ENCODE data around the gene FAM117A.

Gene FAM117A

GRCh38 chr17:49691677-49692191, 72.2 kb downstream of the FAM117A start:
- no peak for DNase-seq (ENCODE audit: extremely low read depth, low read depth)
- no peak overlapping the region for H3K4me3 ChIP-seq (replicated peaks; ENCODE audit: low read depth, low read length)
- TF ChIP-seq, protein P1, sequence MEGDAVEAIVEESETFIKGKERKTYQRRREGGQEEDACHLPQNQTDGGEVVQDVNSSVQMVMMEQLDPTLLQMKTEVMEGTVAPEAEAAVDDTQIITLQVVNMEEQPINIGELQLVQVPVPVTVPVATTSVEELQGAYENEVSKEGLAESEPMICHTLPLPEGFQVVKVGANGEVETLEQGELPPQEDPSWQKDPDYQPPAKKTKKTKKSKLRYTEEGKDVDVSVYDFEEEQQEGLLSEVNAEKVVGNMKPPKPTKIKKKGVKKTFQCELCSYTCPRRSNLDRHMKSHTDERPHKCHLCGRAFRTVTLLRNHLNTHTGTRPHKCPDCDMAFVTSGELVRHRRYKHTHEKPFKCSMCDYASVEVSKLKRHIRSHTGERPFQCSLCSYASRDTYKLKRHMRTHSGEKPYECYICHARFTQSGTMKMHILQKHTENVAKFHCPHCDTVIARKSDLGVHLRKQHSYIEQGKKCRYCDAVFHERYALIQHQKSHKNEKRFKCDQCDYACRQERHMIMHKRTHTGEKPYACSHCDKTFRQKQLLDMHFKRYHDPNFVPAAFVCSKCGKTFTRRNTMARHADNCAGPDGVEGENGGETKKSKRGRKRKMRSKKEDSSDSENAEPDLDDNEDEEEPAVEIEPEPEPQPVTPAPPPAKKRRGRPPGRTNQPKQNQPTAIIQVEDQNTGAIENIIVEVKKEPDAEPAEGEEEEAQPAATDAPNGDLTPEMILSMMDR (IDR thresholded peaks at IDR 0.05; ENCODE audit: low read depth, low read length, missing control alignments), result no peak

DNA sequence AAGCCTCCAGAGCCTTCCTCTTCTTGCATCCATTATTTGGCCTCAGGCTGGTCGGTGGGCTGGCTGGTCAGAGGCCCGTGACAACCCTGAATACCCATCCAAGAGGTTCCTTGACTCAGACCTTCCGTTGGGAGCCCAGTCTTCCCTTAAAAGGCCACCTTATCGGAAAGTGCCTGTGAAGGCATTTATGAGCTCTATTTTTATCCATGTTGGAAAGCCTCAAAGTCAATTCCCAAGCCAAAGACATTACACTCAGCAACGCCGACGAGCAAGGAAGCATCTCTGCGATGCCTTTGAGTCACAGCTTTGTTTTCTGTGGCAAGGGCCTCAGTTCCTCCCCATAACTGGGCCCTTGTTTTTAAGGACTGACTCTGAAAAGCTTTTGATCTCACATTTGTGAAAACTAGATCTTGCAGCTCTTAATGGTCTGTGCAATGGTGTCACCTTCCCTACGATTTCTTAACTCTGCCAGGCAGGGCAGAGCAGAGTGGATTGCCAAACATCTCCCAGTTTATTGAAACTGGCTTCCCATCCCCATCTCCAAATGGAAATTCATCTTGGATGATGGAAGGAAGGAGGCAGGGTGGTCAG, 72.8 kb downstream of the FAM117A start:
- DNase-seq (ENCODE audit: extremely low read depth, low read depth), result no peak
- no peak overlapping the region for H3K4me3 ChIP-seq (replicated peaks; ENCODE audit: low read depth, low read length)
- TF ChIP-seq, protein P1 (IDR thresholded peaks at IDR 0.05; ENCODE audit: low read depth, low read length, missing control alignments), result no peak

DNA sequence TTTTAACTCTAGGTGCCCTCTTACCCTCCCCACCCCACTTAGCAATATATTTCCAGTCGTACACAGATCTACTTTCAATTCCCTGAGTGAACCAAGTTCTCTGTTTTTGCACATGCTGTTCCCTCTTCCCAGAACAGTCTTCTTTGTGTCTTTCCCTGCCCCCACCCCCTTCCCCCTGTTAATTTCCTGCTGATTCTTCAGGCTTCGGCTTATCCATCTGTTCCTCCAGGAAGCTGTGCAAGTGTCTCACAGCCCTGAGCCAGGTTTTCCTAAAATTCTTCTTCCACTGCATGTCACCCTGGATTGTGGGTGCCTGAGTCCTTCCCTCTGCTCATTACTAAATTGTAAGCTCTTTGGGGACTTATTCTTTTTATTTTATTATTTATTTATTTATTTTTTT, 73.7 kb downstream of the FAM117A start:
- H3K4me3 ChIP-seq (replicated peaks; ENCODE audit: low read depth, low read length), result no peak overlapping the region
- no peak for DNase-seq (ENCODE audit: extremely low read depth, low read depth)
- TF ChIP-seq, protein P1 (IDR thresholded peaks at IDR 0.05; ENCODE audit: low read depth, low read length, missing control alignments), result no peak

DNA sequence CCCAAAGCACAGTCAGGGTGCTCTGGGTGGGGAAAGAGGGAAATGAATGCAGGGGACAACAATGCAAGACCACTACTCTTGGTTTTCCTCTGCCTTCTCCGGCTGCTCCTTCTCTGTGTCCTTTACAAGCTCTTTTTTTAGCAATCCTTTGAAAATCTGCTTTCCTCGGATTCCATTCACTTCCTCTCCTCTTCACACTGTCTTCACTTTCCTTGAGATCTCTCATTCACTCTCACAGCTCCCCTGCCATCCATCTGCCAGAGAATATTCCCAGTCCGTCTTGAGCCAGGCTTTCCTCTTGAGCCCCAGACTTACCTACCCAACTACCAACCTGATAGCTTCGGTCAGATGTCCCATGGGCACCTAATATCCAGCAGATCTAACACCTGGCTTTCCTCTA, 75.1 kb downstream of the FAM117A start:
- DNase-seq (ENCODE audit: extremely low read depth, low read depth), result no peak
- no peak overlapping the region for H3K4me3 ChIP-seq (replicated peaks; ENCODE audit: low read depth, low read length)
- TF ChIP-seq, protein P1 (IDR thresholded peaks at IDR 0.05; ENCODE audit: low read depth, low read length, missing control alignments), result no peak

DNA sequence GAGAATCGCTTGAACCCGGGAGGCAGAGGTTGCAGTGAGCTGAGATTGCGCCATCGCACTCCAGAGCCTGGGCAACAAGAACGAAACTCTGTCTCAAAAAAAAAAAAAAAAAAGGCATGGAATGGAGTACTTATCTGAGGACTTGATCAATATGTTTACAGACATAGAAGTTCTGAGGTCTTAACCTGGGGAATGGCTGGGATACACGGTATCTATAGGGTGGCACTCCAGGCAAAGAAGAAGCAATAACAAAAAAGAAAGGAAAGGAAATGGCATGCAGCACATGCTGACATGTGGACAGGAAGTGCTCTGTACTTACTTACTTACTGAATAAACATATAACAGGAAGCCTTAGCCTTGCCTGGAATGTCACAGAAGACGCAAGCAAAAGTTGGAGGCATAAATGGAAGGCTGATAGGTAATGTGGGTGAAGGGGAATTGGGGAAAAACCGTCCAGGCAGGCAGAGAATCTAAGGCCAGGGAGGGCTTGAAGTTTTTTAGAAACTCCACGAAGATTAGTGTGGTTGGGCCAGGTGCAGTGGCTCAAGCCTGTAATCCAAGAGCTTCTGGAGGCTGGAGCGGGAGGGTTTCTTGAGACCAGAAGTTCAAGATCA, 75.9 kb downstream of the FAM117A start:
- no peak overlapping the region for H3K4me3 ChIP-seq (replicated peaks; ENCODE audit: low read depth, low read length)
- TF ChIP-seq, protein P1 (IDR thresholded peaks at IDR 0.05; ENCODE audit: low read depth, low read length, missing control alignments), result no peak
- DNase-seq (ENCODE audit: extremely low read depth, low read depth), result no peak

DNA sequence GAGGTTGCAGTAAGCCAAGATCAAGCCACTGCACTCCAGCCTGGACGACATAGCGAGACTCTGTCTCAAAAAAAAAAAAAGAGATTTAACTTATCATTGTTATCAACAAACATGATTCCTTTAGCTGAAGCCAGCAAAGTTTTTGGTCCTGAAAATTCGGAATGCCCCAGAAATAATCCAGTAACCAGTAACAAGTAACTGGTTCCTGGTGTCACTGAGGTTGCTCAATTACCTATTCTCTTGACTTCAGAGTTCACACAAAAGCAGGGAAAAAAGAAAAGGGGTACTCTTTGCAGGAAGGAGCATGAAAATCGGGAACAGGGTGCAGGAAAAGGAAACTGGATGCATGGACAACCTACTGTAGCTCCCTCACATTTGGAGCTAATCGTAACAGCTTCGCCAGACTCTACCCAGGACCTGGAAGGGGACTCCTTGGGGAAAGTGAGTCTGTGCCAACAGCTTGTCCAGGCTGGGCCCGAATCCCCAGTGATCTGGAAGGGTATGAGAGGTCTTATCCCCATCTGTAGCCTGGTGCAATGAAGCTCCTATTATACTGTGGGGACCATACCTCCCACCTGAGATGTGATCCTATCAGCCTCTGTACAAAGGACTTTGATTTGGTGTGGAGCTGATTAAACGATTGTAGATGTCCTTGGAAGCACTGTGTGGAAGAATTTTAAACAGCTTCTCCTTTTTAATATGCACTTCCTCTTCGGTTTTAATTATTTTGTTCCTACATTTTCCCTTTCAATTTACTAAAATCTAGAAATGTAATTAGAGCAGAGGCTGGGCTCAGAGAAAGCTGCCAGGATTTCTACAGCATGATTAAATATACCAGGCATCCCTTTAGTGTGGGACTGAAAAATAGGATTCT, 82.6 kb downstream of the FAM117A start:
- TF ChIP-seq, protein P1 (IDR thresholded peaks at IDR 0.05; ENCODE audit: low read depth, low read length, missing control alignments), result no peak
- DNase-seq (ENCODE audit: extremely low read depth, low read depth), result no peak
- H3K4me3 ChIP-seq (replicated peaks; ENCODE audit: low read depth, low read length), result no peak overlapping the region
